Smooth muscle cell (in vitro differentiated cells): ENCODE measurements around the gene RPS6KA2. TPM values are rescaled to one million over a fixed set of nuclear protein-coding genes. Genes with fewer than 3 reads are reported as not detected.

ENCODE experiments used
- DNase-seq: peaks from one replicate; lab custom pipeline; 2025; ENCODE audit not compliant: unreplicated experiment; lab: John Stamatoyannopoulos, UW
- H2AFZ ChIP-seq: fragments of 200-600 bp; sonication (generic); 2 replicates; pipeline ENCODE4 v1.6.0; 2016; ENCODE audit warnings: antibody characterized with exemption, low read depth, mild to moderate bottlenecking
- H3F3A ChIP-seq: fragments of 200-600 bp; sonication (generic); 2 replicates; pipeline ENCODE4 v1.6.0; 2017; ENCODE audit warnings: antibody characterized with exemption, low read depth
- H3K27ac ChIP-seq: fragments of 200-600 bp; sonication (generic); 2 replicates; pipeline ENCODE4 v1.5.1; 2016; ENCODE audit warnings: low read depth, mild to moderate bottlenecking
- H3K27me3 ChIP-seq: fragments of 200-600 bp; sonication (generic); 2 replicates; pipeline ENCODE4 v1.6.1; 2016; ENCODE audit warnings: low read depth, mild to moderate bottlenecking
- H3K36me3 ChIP-seq: fragments of 200-600 bp; sonication (generic); 2 replicates; pipeline ENCODE4 v1.5.1; 2016; ENCODE audit warnings: low read depth
- H3K4me1 ChIP-seq: fragments of 200-600 bp; sonication (generic); 2 replicates; pipeline ENCODE4 v1.5.1; 2016; ENCODE audit warnings: low read depth
- H3K4me2 ChIP-seq: fragments of 200-600 bp; sonication (generic); 2 replicates; pipeline ENCODE4 v1.6.0; 2016; ENCODE audit warnings: mild to moderate bottlenecking
- H3K4me3 ChIP-seq: fragments of 200-600 bp; sonication (generic); 2 replicates; pipeline ENCODE4 v1.5.1; 2016; ENCODE audit warnings: mild to moderate bottlenecking
- H3K79me2 ChIP-seq: fragments of 200-600 bp; sonication (generic); 2 replicates; pipeline ENCODE4 v1.6.0; 2016; ENCODE audit warnings: low read depth, mild to moderate bottlenecking
- H3K9ac ChIP-seq: fragments of 200-600 bp; sonication (generic); 2 replicates; pipeline ENCODE4 v1.6.0; 2016; ENCODE audit warnings: low read depth
- H3K9me3 ChIP-seq: fragments of 200-600 bp; sonication (generic); replicated peaks from 2 replicates; pipeline ENCODE4 v1.5.1; 2016; ENCODE audit warnings: low read depth
- H4K20me1 ChIP-seq: fragments of 200-600 bp; sonication (generic); 2 replicates; pipeline ENCODE4 v1.6.0; 2016; ENCODE audit warnings: low read depth
- CTCF ChIP-seq: fragments of 200-600 bp; sonication (generic); IDR thresholded peaks from 2 replicates; pipeline ENCODE4 v1.5.1; 2017; ENCODE audit warnings: borderline replicate concordance, mild to moderate bottlenecking, antibody characterized with exemption; ENCODE audit not compliant: insufficient read depth, poor library complexity, severe bottlenecking
- WGBS: methylation state at CpG from one replicate; pipeline ENCODE4 v1.1.7; 2016; ENCODE audit warnings: low lambda C conversion rate; 5-methylcytosine and 5-hydroxymethylcytosine counted together
- polyA plus RNA-seq: library from polyadenylated mRNA; unstranded; fragments of >200 nt; fragmentation: Nextera tagmentation; extraction: Ambion mirVana; gene quantifications from 2 replicates; pipeline ENCODE4 v1.2.1, GENCODE V29; 2016
- total RNA-seq: library from RNA; depleted of rRNA; stranded (reverse); fragments of >200 nt; gene quantifications from 2 replicates; pipeline ENCODE4 v1.2.3, GENCODE V29; 2014

The RPS6KA2 gene
- total and polyA plus RNA-seq, 2 experiments from 2014 or later = 7.8 to 10.4 TPM

DNA sequence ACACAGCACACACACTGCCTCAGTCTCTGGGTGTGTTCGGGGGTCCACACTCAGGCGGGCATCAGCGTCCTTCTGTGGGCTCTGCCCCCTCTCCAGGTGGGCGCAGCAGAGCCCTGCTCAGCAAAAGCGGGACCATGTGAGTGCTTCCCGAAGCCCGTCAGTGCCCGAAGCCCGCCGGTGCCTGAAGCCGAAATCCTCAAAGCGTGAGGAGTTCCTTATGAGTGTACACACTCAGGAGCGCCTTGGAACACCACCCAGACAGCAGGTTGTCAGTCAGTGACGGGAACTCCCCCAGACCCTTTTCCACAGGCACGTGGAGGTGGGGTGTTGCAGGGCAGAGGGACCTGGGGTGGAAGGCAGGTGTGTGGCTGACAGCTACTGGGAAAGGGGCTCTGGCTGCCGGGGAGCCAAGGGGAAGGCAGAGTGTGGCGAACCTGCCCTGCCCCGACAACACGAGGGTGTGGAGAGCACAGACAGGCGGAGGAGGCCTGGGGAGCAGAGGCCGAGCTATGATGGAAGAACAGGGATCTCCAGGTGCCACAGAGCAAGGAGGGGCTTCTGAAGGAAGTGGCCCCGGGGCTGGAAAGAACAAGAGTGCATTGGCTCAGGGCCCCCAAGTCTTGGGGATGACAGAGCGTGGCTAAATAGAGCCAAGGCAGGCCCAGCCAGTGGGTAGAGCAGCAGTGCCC is 128.2 kb downstream of the RPS6KA2 start:
- TF ChIP-seq CTCF = no peak
- DNase-seq = no peak
- H3K4me2 ChIP-seq = no peak overlapping the region
- no peaks in the 10 kb centered on the region for H3K79me2 ChIP-seq
- H3K4me3 ChIP-seq = no peak overlapping the region
- no peaks in the 10 kb centered on the region for H4K20me1 ChIP-seq
- no peaks in the 10 kb centered on the region for H3F3A ChIP-seq
- no peak overlapping the region for H2AFZ ChIP-seq
- no peak overlapping the region for H3K27ac ChIP-seq
- H3K9me3 ChIP-seq = no peaks in the 10 kb centered on the region
- 95% methylated on average over 23 of the region's 23 CpGs for WGBS
- H3K4me1 ChIP-seq = no peaks in the 10 kb centered on the region
- H3K9ac ChIP-seq = no peak overlapping the region
- H3K36me3 ChIP-seq = no peaks in the 10 kb centered on the region
- no peaks in the 10 kb centered on the region for H3K27me3 ChIP-seq

GRCh38 chr6:166498228-166498627 is 128.8 kb downstream of the RPS6KA2 start:
- Histone ChIP-seq H3K36me3 (no peaks in the 10 kb centered on the region), H4K20me1 (no peaks in the 10 kb centered on the region), H3F3A (no peaks in the 10 kb centered on the region), H3K9ac (no peak overlapping the region), H3K4me2 (no peak overlapping the region), H3K9me3 (no peaks in the 10 kb centered on the region), H3K27ac (no peak overlapping the region), H2AFZ (no peak overlapping the region), H3K79me2 (no peaks in the 10 kb centered on the region), H3K4me1 (no peaks in the 10 kb centered on the region), H3K27me3 (no peaks in the 10 kb centered on the region), H3K4me3 (no peak overlapping the region)
- no peak for TF ChIP-seq CTCF
- no peak for DNase-seq
- WGBS = 96% methylated on average over 25 of the region's 25 CpGs

- TF ChIP-seq CTCF = no peak
- no peaks in the 10 kb centered on the region for H3K79me2 ChIP-seq
- 75% methylated on average over 32 of the region's 32 CpGs for WGBS
- no peak overlapping the region for H3K4me2 ChIP-seq
- H2AFZ ChIP-seq = no peak overlapping the region
- no peak for DNase-seq
- H3K27ac ChIP-seq = no peak overlapping the region
- H3K27me3 ChIP-seq = no peaks in the 10 kb centered on the region
- no peaks in the 10 kb centered on the region for H3K9me3 ChIP-seq
- H3K4me1 ChIP-seq = no peaks in the 10 kb centered on the region
- H3K9ac ChIP-seq = no peak overlapping the region
- no peaks in the 10 kb centered on the region for H3F3A ChIP-seq
- H3K36me3 ChIP-seq = no peaks in the 10 kb centered on the region
- no peaks in the 10 kb centered on the region for H4K20me1 ChIP-seq
- H3K4me3 ChIP-seq = no peak overlapping the region
These were observed 129.8 kb downstream of the RPS6KA2 start for GRCh38 chr6:166497087-166497899.
